HepG2 (cell line): ENCODE measurements around the gene C5orf58. TPM values are rescaled to one million over a fixed set of nuclear protein-coding genes. Genes with fewer than 3 reads are reported as not detected.

Experiments
- ATAC-seq: fragments of 200-7000 bp; cut with Tn5 transposase; 3 replicates; pipeline ENCODE4 v1.9.1; 2020; ENCODE audit warnings: mild to moderate bottlenecking, moderate library complexity
- BruUV-seq: library from RNA; stranded (reverse); fragments of 400-500 nt; replicated peaks from 2 replicates; lab custom pipeline; 2021; lab: Mats Ljungman, UMichigan
- CTCF ChIA-PET: fragments of 300-600 bp; formaldehyde crosslinking; extraction: SDS; loops from one replicate; lab custom pipeline; 2021; ENCODE audit warnings: low total read pairs, inconsistent platforms, low intra/inter-chr PET ratio; lab: Yijun Ruan, JAX
- POLR2A ChIA-PET: fragments of 350-600 bp; sonication (Branson Sonifier 250); formaldehyde crosslinking; loops from one replicate; lab custom pipeline; 2020; ENCODE audit warnings: antibody characterized with exemption, inconsistent platforms; lab: Yijun Ruan, JAX
- DNase-seq: peaks from one replicate; pipeline ENCODE4 v3.0.0-alpha.2; 2015; ENCODE audit warnings: low spot score
- FAIRE-seq: peaks from 3 replicates; lab custom pipeline; 2011; peaks lifted over from hg19 to GRCh38; lab: Jason Lieb, UNC
- H2AFZ ChIP-seq: one replicate; pipeline ENCODE4 v1.6.1; 2011; ENCODE audit warnings: low read length, inconsistent platforms
- H3K27ac ChIP-seq: fragments of 300-600 bp; 3 replicates; pipeline ENCODE4 v1.8.0; 2011; ENCODE audit warnings: mixed run types, mild to moderate bottlenecking, mixed read lengths, low read length, inconsistent platforms; ENCODE audit not compliant: insufficient read depth; ENCODE audit errors: extremely low read length
- H3K27me3 ChIP-seq, 2 experiments: fragments of 200-600 bp in 1 of 2; 2 replicates in 1 of 2; 3 replicates in 1 of 2; pipeline versions ENCODE4 v1.6.0 to v1.8.0; 2011; ENCODE audit warnings: low read length in 2 of 2, mild to moderate bottlenecking in 2 of 2, moderate library complexity in 2 of 2, inconsistent platforms in 1 of 2; ENCODE audit not compliant: insufficient read depth in 2 of 2, control insufficient read depth in 1 of 2
- H3K36me3 ChIP-seq, 2 experiments: fragments of 200-600 bp in 1 of 2; replicated peaks in 1 of 2; 2 replicates in 1 of 2; 3 replicates in 1 of 2; pipeline versions ENCODE4 v1.5.1 to v1.8.0; 2011; ENCODE audit warnings: low read length in 2 of 2, inconsistent platforms in 1 of 2; ENCODE audit not compliant: insufficient read depth in 2 of 2, control insufficient read depth in 1 of 2
- H3K4me1 ChIP-seq: 2 replicates; pipeline ENCODE4 v1.5.1; 2012; ENCODE audit warnings: low read length, inconsistent platforms; ENCODE audit not compliant: insufficient read depth
- H3K4me2 ChIP-seq: 2 replicates; pipeline ENCODE4 v1.6.0; 2011; ENCODE audit warnings: low read depth, low read length, inconsistent platforms
- H3K4me3 ChIP-seq, 3 experiments: fragments of 200-600 bp in 1 of 3; sonication (generic), shearing (Covaris generic) in 1 of 3; replicated peaks in 1 of 3; 2 replicates each; pipeline ENCODE4 v1.5.1; 2011 to 2016; ENCODE audit warnings: low read length in 3 of 3, inconsistent platforms in 2 of 3, low read depth in 2 of 3, mild to moderate bottlenecking in 2 of 3, control low read depth in 1 of 3, mixed read lengths in 1 of 3; ENCODE audit not compliant: insufficient read depth in 1 of 3
- H3K79me2 ChIP-seq: one replicate; pipeline ENCODE4 v1.6.1; 2011; ENCODE audit warnings: low read length, inconsistent platforms; ENCODE audit not compliant: insufficient read depth
- H3K9ac ChIP-seq: 2 replicates; pipeline ENCODE4 v1.6.0; 2011; ENCODE audit warnings: mild to moderate bottlenecking, low read depth, low read length, inconsistent platforms; ENCODE audit not compliant: insufficient read depth
- H3K9me3 ChIP-seq: 2 replicates; pipeline ENCODE4 v1.5.1; 2012; ENCODE audit warnings: mild to moderate bottlenecking, low read length
- H4K20me1 ChIP-seq: 2 replicates; pipeline ENCODE4 v1.6.0; 2011; ENCODE audit warnings: inconsistent platforms, mild to moderate bottlenecking, low read length, moderate library complexity; ENCODE audit not compliant: insufficient read depth
- BHLHE40 ChIP-seq: IDR thresholded peaks from 2 replicates; pipeline ENCODE4 v1.6.1; 2011; ENCODE audit warnings: low read length, improper control_type of control experiment
- DBP ChIP-seq: sonication (generic); formaldehyde crosslinking; IDR thresholded peaks from 2 replicates; pipeline ENCODE4 v1.4.0; 2020; ENCODE audit warnings: missing genetic modification reagents; ENCODE audit errors: not compliant biosample characterization
- DDIT3 ChIP-seq: sonication (generic); formaldehyde crosslinking; IDR thresholded peaks from 2 replicates; pipeline ENCODE4 v1.4.0; 2020; ENCODE audit warnings: mild to moderate bottlenecking, missing genetic modification reagents
- DNMT1 ChIP-seq: sonication (generic); formaldehyde crosslinking; IDR thresholded peaks from 2 replicates; pipeline ENCODE4 v1.5.1; 2020; ENCODE audit warnings: mild to moderate bottlenecking, missing genetic modification reagents
- MED13 ChIP-seq: sonication (generic); formaldehyde crosslinking; IDR thresholded peaks from 2 replicates; pipeline ENCODE4 v1.5.0; 2020; ENCODE audit warnings: missing genetic modification reagents
- PLRG1 ChIP-seq: fragments of 450-650 bp; conservative IDR thresholded peaks from 2 replicates; pipeline ENCODE4 v1.6.1; 2016
- PRDM15 ChIP-seq: sonication (generic); formaldehyde crosslinking; IDR thresholded peaks from 2 replicates; pipeline ENCODE4 v1.4.0; 2020; ENCODE audit warnings: missing genetic modification reagents
- SMYD3 ChIP-seq: sonication (generic); formaldehyde crosslinking; IDR thresholded peaks from 2 replicates; pipeline ENCODE4 v1.8.1; 2023; ENCODE audit warnings: mild to moderate bottlenecking, missing genetic modification reagents
- THRA ChIP-seq: sonication (generic); formaldehyde crosslinking; IDR thresholded peaks from 2 replicates; pipeline ENCODE4 v1.4.0; 2020; ENCODE audit warnings: missing genetic modification reagents, borderline replicate concordance
- ZNF136 ChIP-seq: sonication (generic); formaldehyde crosslinking; IDR thresholded peaks from 2 replicates; pipeline ENCODE4 v1.8.1; 2022; ENCODE audit warnings: low read depth, mild to moderate bottlenecking, moderate library complexity, missing genetic modification reagents
- ZNF232 ChIP-seq: sonication (generic); formaldehyde crosslinking; IDR thresholded peaks from 2 replicates; pipeline ENCODE4 v1.4.0; 2020; ENCODE audit warnings: missing genetic modification reagents, borderline replicate concordance
- ZNF878 ChIP-seq: sonication (generic); formaldehyde crosslinking; IDR thresholded peaks from 2 replicates; pipeline ENCODE4 v1.8.1; 2023; ENCODE audit warnings: mild to moderate bottlenecking, missing genetic modification reagents, moderate library complexity
- WGBS: methylation state at CpG from one replicate; pipeline ENCODE4 v1.1.6; 2017; ENCODE audit warnings: low lambda C conversion rate; 5-methylcytosine and 5-hydroxymethylcytosine counted together
- in situ Hi-C: cut with HindIII; loops from 2 replicates; pipeline ENCODE4 v1.10.0; 2017; ENCODE audit warnings: low pct_unique_long_range_greater_than_20kb; ENCODE audit not compliant: extremely low pct_ligation_motif_present
- intact Hi-C: fragments of 100-400 bp; cut with micrococcal nuclease; formaldehyde crosslinking; loops from one replicate; pipeline ENCODE4 v1.10.0; 2022; ENCODE audit not compliant: unreplicated experiment
- polyA plus RNA-seq, 8 experiments: library from polyadenylated mRNA; depleted of rRNA in 3 of 8; stranded (reverse) in 7 of 8; unstranded in 1 of 8; fragments of >200 nt; fragmentation: Illumina TruSeq in 4 of 8; extraction: Trizol in 4 of 8; gene quantifications; 2 replicates each; pipeline versions ENCODE4 v1.2.1 to v1.2.3, GENCODE V29; 2011 to 2016; ENCODE audit warnings: low read depth in 4 of 8, missing spikeins in 1 of 8, mixed read lengths in 1 of 8; ENCODE audit not compliant: insufficient read depth in 1 of 8
- total RNA-seq, 5 experiments: library from RNA; depleted of rRNA; stranded (reverse); fragments of >200 nt; fragmentation: Illumina TruSeq; extraction: Trizol; gene quantifications; 2 replicates each; pipeline ENCODE4 v1.2.3, GENCODE V29; 2016; ENCODE audit warnings: low read depth in 1 of 5

Gene C5orf58
- total and polyA plus RNA-seq, 2 of the 13 experiments (the other 11 are each of a cell fraction or from before 2014, with no cell fraction given): not detected

- TF ChIP-seq DNMT1 (CRISPR knock-in tag): no peak
Measured at GRCh38 chr5:170289121-170289520, 56.3 kb downstream of the C5orf58 start (continued).

- 10% methylated on average over 4 of the region's 4 CpGs for WGBS
- CTCF ChIA-PET: no interaction called here
- FAIRE-seq (no peak), ATAC-seq (no peak), DNase-seq (no peak)
- H3K4me3 ChIP-seq: no peak overlapping the region
- H3K4me2 ChIP-seq: no peak overlapping the region
- H3K27me3 ChIP-seq: peaks cover 0 to 5% of the 10 kb centered on the region in 2 experiments; a peak in 2 of 5 replicates
- POLR2A ChIA-PET: no interaction called here
- H3K9ac ChIP-seq: no peak overlapping the region
- in situ Hi-C loops: no loop called here
- no TSS peak for BruUV-seq
- no peaks in the 10 kb centered on the region for H4K20me1 ChIP-seq
- H3K4me1 ChIP-seq: no peaks in the 10 kb centered on the region
- intact Hi-C loops: no loop called here
- TF ChIP-seq ZNF878 (CRISPR knock-in tag) (no peak), SMYD3 (no peak), PRDM15 (CRISPR knock-in tag) (no peak), ZNF136 (CRISPR knock-in tag) (no peak), BHLHE40 (no peak), ZNF232 (CRISPR knock-in tag) (no peak), MED13 (CRISPR knock-in tag) (no peak), THRA (CRISPR knock-in tag) (no peak), DDIT3 (CRISPR knock-in tag) (no peak), PLRG1 (no peak), DBP (no peak)
- no peaks in the 10 kb centered on the region for H3K36me3 ChIP-seq
- H3K9me3 ChIP-seq: peaks cover 9% of the 10 kb centered on the region
- H3K79me2 ChIP-seq: no peaks in the 10 kb centered on the region
- H2AFZ ChIP-seq: no peak overlapping the region
- H3K27ac ChIP-seq: no peak overlapping the region
Measured at GRCh38 chr5:170289764-170290163, 57.0 kb downstream of the C5orf58 start.
